SH-SY5Y (cell line): ENCODE results near the gene CCDC13.

ENCODE experiments used
- GATA2 ChIP-seq: IDR thresholded peaks from 2 replicates; pipeline ENCODE4 v1.6.1; 2011; ENCODE audit warnings: mild to moderate bottlenecking, low read depth, low read length
- GATA3 ChIP-seq: IDR thresholded peaks from 2 replicates; pipeline ENCODE4 v1.6.1; 2011; ENCODE audit warnings: low read depth, mild to moderate bottlenecking, low read length, moderate library complexity

GRCh38 chr3:42752961-42753360 is 20.1 kb downstream of the CCDC13 start:
- TF ChIP-seq GATA2 (no peak), GATA3 (no peak)
